SU-DHL-6 (cell line): ENCODE measurements around the gene SUSD3.

Experiments used
- H2AFZ ChIP-seq: fragments of 200-600 bp; sonication (generic); 2 replicates; pipeline ENCODE4 v1.6.1; 2014; ENCODE audit warnings: low read depth, mild to moderate bottlenecking, moderate library complexity, mixed read lengths, antibody characterized with exemption, low read length; ENCODE audit not compliant: severe bottlenecking
- H3F3A ChIP-seq: fragments of 200-600 bp; shearing (Covaris generic); 2 replicates; pipeline ENCODE4 v1.6.0; 2016; ENCODE audit warnings: antibody characterized with exemption, mild to moderate bottlenecking; ENCODE audit not compliant: insufficient read depth
- H3K27ac ChIP-seq: fragments of 200-600 bp; sonication (generic); 2 replicates; pipeline ENCODE4 v1.5.1; 2016; ENCODE audit warnings: low read depth, mild to moderate bottlenecking, low read length, moderate library complexity, mixed read lengths
- H3K27me3 ChIP-seq: fragments of 200-600 bp; sonication (generic), shearing (Covaris generic); 2 replicates; pipeline ENCODE4 v1.6.0; 2014; ENCODE audit warnings: mild to moderate bottlenecking, low read length
- H3K36me3 ChIP-seq: fragments of 200-600 bp; sonication (generic); 2 replicates; pipeline ENCODE4 v1.6.1; 2014; ENCODE audit warnings: mild to moderate bottlenecking, low read length, mixed read lengths
- H3K4me2 ChIP-seq: fragments of 300-600, 200-600 bp; shearing (Covaris generic), sonication (generic); 2 replicates; pipeline ENCODE4 v1.6.0; 2014; ENCODE audit warnings: low read length, low read depth, mild to moderate bottlenecking; ENCODE audit not compliant: poor library complexity, severe bottlenecking
- H3K4me3 ChIP-seq: fragments of 200-600 bp; sonication (generic); 2 replicates; pipeline ENCODE4 v1.5.1; 2014; ENCODE audit warnings: antibody characterized with exemption, low read length, mild to moderate bottlenecking, mixed read lengths; ENCODE audit not compliant: insufficient read depth, poor library complexity, severe bottlenecking
- H3K79me2 ChIP-seq: fragments of 200-600 bp; sonication (generic); 2 replicates; pipeline ENCODE4 v1.6.1; 2014; ENCODE audit warnings: mild to moderate bottlenecking, low read length, moderate library complexity; ENCODE audit not compliant: insufficient read depth
- H3K9ac ChIP-seq: fragments of 200-600 bp; sonication (generic); 2 replicates; pipeline ENCODE4 v1.7.0; 2014; ENCODE audit warnings: mild to moderate bottlenecking, low read length
- H3K9me2 ChIP-seq: fragments of 200-600 bp; sonication (generic); replicated peaks from 2 replicates; pipeline ENCODE4 v1.6.1; 2014; ENCODE audit warnings: low read length; ENCODE audit not compliant: insufficient read depth
- H3K9me3 ChIP-seq: fragments of 200-600 bp; sonication (generic); 2 replicates; pipeline ENCODE4 v1.6.1; 2014; ENCODE audit warnings: low read length, mixed read lengths; ENCODE audit not compliant: insufficient read depth
- H4K20me1 ChIP-seq: fragments of 200-600 bp; sonication (generic); 2 replicates; pipeline ENCODE4 v1.6.1; 2014; ENCODE audit warnings: low read depth, mild to moderate bottlenecking, antibody characterized with exemption, low read length, moderate library complexity, mixed read lengths
- CTCF ChIP-seq: fragments of 200-600 bp; sonication (generic); IDR thresholded peaks from one replicate; pipeline ENCODE4 v1.5.1; 2017; ENCODE audit warnings: antibody characterized with exemption, mild to moderate bottlenecking, low read length, moderate library complexity; ENCODE audit not compliant: insufficient read depth, poor library complexity, severe bottlenecking
- EZH2phosphoT487 ChIP-seq: fragments of 200-600 bp; sonication (generic), shearing (Covaris generic); conservative IDR thresholded peaks from 2 replicates; pipeline ENCODE4 v1.6.1; 2018; ENCODE audit warnings: mild to moderate bottlenecking, antibody characterized with exemption, low read length, moderate library complexity, mixed read lengths

The SUSD3 gene

GRCh38 chr9:93090091-93090655 is 31.7 kb downstream of the SUSD3 start:
- TF ChIP-seq EZH2phosphoT487, result no peak
- no peak for TF ChIP-seq CTCF
- H3K27ac ChIP-seq, result no peak overlapping the region
- no peak overlapping the region for H3K4me2 ChIP-seq
- no peak overlapping the region for H3K4me3 ChIP-seq
- no peaks in the 10 kb centered on the region for H3K27me3 ChIP-seq
- H3K9me3 ChIP-seq, result no peaks in the 10 kb centered on the region
- H3K9ac ChIP-seq, result no peak overlapping the region
- H2AFZ ChIP-seq, result no peak overlapping the region
- H3F3A ChIP-seq, result peaks cover 18% of the 10 kb centered on the region
- H3K79me2 ChIP-seq, result no peaks in the 10 kb centered on the region
- H3K36me3 ChIP-seq, result no peaks in the 10 kb centered on the region
- H4K20me1 ChIP-seq, result no peaks in the 10 kb centered on the region
- no peaks in the 10 kb centered on the region for H3K9me2 ChIP-seq

DNA sequence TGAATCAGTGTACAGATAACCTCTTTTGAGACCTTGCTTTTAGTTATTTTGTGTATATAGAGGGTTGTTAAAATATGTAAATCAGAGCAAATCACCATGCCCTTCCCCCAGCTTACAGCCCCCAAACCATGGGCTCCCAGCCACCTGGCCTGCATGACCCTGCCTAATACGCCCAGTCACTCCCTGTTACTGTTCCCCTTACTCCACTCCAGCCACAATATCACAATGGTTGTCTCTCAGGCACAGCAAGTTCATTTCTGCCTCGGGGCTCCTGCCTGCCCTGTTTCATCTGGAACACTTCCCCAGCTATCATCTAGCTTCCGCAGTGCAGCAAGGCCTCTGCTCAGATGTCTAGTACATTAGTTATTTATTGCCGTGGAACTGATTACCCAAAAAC is 32.6 kb downstream of the SUSD3 start:
- no peaks in the 10 kb centered on the region for H3K36me3 ChIP-seq
- H3K27ac ChIP-seq, result no peak overlapping the region
- no peaks in the 10 kb centered on the region for H3K27me3 ChIP-seq
- no peak overlapping the region for H3K4me3 ChIP-seq
- H3F3A ChIP-seq, result peaks cover 18% of the 10 kb centered on the region
- no peak overlapping the region for H3K4me2 ChIP-seq
- H3K9me2 ChIP-seq, result no peaks in the 10 kb centered on the region
- H3K79me2 ChIP-seq, result no peaks in the 10 kb centered on the region
- TF ChIP-seq EZH2phosphoT487, result no peak
- no peak for TF ChIP-seq CTCF
- H2AFZ ChIP-seq, result no peak overlapping the region
- no peaks in the 10 kb centered on the region for H3K9me3 ChIP-seq
- no peaks in the 10 kb centered on the region for H4K20me1 ChIP-seq
- H3K9ac ChIP-seq, result no peak overlapping the region

GRCh38 chr9:93091453-93092081 is 33.1 kb downstream of the SUSD3 start:
- no peaks in the 10 kb centered on the region for H3K79me2 ChIP-seq
- no peaks in the 10 kb centered on the region for H3K27me3 ChIP-seq
- no peak overlapping the region for H2AFZ ChIP-seq
- no peaks in the 10 kb centered on the region for H3K36me3 ChIP-seq
- no peaks in the 10 kb centered on the region for H4K20me1 ChIP-seq
- H3K27ac ChIP-seq, result no peak overlapping the region
- no peak overlapping the region for H3K4me2 ChIP-seq
- no peaks in the 10 kb centered on the region for H3K9me3 ChIP-seq
- no peaks in the 10 kb centered on the region for H3K9me2 ChIP-seq
- peaks cover 18% of the 10 kb centered on the region for H3F3A ChIP-seq
- TF ChIP-seq CTCF (no peak), EZH2phosphoT487 (no peak)
- no peak overlapping the region for H3K9ac ChIP-seq
- H3K4me3 ChIP-seq, result no peak overlapping the region
